HCT116 (cell line): ENCODE measurements around the gene SRPX.

Source experiments
- CEBPB ChIP-seq: IDR thresholded peaks from 2 replicates; pipeline ENCODE4 v1.6.1; 2012; ENCODE audit warnings: low read depth
- EGR1 ChIP-seq: IDR thresholded peaks from 2 replicates; pipeline ENCODE4 v1.6.1; 2012; ENCODE audit warnings: low read depth
- EZH2 ChIP-seq: fragments of 200-600 bp; sonication (generic); IDR thresholded peaks from 2 replicates; pipeline ENCODE4 v1.6.1; 2017; ENCODE audit warnings: antibody characterized with exemption, mixed run types
- JUND ChIP-seq: IDR thresholded peaks from 2 replicates; pipeline ENCODE4 v1.6.1; 2012
- MAX ChIP-seq: IDR thresholded peaks from 2 replicates; pipeline ENCODE4 v1.6.1; 2012
- POLR2AphosphoS5 ChIP-seq: IDR thresholded peaks from 2 replicates; pipeline ENCODE4 v1.6.1; 2011; ENCODE audit warnings: mild to moderate bottlenecking, low read depth, low read length, moderate library complexity
- RAD21 ChIP-seq: IDR thresholded peaks from 2 replicates; pipeline ENCODE4 v1.6.1; 2012; ENCODE audit warnings: low read depth, mild to moderate bottlenecking
- REST ChIP-seq: IDR thresholded peaks from 2 replicates; pipeline ENCODE4 v1.6.1; 2012; ENCODE audit warnings: low read depth
- YY1 ChIP-seq: IDR thresholded peaks from 2 replicates; pipeline ENCODE4 v1.6.1; 2011; ENCODE audit warnings: low read length, low read depth, moderate library complexity, mild to moderate bottlenecking; ENCODE audit not compliant: insufficient replicate concordance; ENCODE audit errors: extremely low read depth
- ZBTB33 ChIP-seq: IDR thresholded peaks from 2 replicates; pipeline ENCODE4 v1.6.1; 2011; ENCODE audit warnings: mild to moderate bottlenecking, low read length, moderate library complexity; ENCODE audit not compliant: insufficient replicate concordance; ENCODE audit errors: extremely low read depth
- ZNF274 ChIP-seq: fragments of 200-500 bp; sonication (Bioruptor generic); IDR thresholded peaks from 2 replicates; pipeline ENCODE4 v1.6.1; 2014; ENCODE audit warnings: mild to moderate bottlenecking, low read depth, low read length, inconsistent platforms
- TF ChIP-seq, protein P1 (sequence below), 3 experiments: fragments of 200-600 bp in 1 of 3; sonication (generic) in 1 of 3; IDR thresholded peaks in 2 of 3; conservative IDR thresholded peaks in 1 of 3; 2 replicates each; pipeline ENCODE4 v1.5.1; 2012 to 2017; ENCODE audit warnings: low read depth in 2 of 3, low read length in 2 of 3, antibody characterized with exemption in 1 of 3, borderline replicate concordance in 1 of 3, control low read depth in 1 of 3, mild to moderate bottlenecking in 1 of 3, mixed read lengths in 1 of 3, mixed run types in 1 of 3, moderate library complexity in 1 of 3; ENCODE audit not compliant: insufficient read depth in 1 of 3

DNA sequence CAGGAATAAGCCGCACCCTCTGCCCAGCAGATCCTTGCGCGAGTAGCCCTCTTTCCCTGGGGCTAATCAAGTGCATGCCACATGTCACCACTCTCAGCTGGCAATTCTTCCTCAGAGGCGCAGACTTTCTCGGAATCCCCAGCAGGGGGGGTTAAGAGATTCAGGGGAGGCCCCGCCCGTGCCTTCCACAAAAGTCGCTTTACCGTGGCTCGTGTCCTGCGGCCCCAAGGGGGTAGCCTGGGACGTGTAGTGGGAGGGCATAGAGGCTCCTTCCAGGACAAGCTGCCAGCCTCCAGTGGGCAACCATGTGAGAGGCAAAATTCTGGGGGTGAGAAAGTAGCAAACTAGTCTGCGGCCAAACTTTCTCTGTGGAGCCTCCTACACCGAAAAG lies 652 bp downstream of the SRPX start:
- TF ChIP-seq EZH2 (no peak), REST (no peak), ZNF274 (no peak), EGR1 (no peak), MAX (peak; percentile 74), POLR2AphosphoS5 (no peak; the same call in 1 of the 2 replicates), JUND (no peak), CEBPB (no peak), YY1 (no peak), RAD21 (peak; percentile 24), ZBTB33 (no peak)
- TF ChIP-seq, protein P1, sequence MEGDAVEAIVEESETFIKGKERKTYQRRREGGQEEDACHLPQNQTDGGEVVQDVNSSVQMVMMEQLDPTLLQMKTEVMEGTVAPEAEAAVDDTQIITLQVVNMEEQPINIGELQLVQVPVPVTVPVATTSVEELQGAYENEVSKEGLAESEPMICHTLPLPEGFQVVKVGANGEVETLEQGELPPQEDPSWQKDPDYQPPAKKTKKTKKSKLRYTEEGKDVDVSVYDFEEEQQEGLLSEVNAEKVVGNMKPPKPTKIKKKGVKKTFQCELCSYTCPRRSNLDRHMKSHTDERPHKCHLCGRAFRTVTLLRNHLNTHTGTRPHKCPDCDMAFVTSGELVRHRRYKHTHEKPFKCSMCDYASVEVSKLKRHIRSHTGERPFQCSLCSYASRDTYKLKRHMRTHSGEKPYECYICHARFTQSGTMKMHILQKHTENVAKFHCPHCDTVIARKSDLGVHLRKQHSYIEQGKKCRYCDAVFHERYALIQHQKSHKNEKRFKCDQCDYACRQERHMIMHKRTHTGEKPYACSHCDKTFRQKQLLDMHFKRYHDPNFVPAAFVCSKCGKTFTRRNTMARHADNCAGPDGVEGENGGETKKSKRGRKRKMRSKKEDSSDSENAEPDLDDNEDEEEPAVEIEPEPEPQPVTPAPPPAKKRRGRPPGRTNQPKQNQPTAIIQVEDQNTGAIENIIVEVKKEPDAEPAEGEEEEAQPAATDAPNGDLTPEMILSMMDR (IDR thresholded peaks at IDR 0.05 in 2 of 3, conservative IDR thresholded peaks at IDR 0.05 in 1 of 3; ENCODE audit: borderline replicate concordance in 1 of 3, insufficient read depth in 1 of 3, low read depth in 2 of 3, low read length in 2 of 3): 0 out of 6 replicates have a peak, but pooled peaks of 1 of the 3 experiments have one; percentile 10
